HL-60 (cell line): Measurements from ENCODE around the gene GMEB2.
"Not testable (repeated sequence)": the region's sequence is repeated elsewhere in the genome, so short reads cannot be mapped to it uniquely, and the experiment has no call there.

Experiments
- DNase-seq, 2 experiments: peaks; one replicate each; pipeline ENCODE4 v3.0.0-alpha.2; 2010 to 2020; ENCODE audit warnings: low read depth in 1 of 2, low spot score in 1 of 2
- H3K27ac ChIP-seq: fragments of 250-450 bp; sonication (Bioruptor Pico); replicated peaks from 2 replicates; pipeline ENCODE4 v1.5.1; 2020; ENCODE audit warnings: mild to moderate bottlenecking, moderate library complexity
- H3K27me3 ChIP-seq: fragments of 250-450 bp; sonication (Bioruptor Pico); 2 replicates; pipeline ENCODE4 v1.5.1; 2021; ENCODE audit warnings: mild to moderate bottlenecking, moderate library complexity; ENCODE audit not compliant: insufficient read depth, poor library complexity, severe bottlenecking
- H3K4me3 ChIP-seq: replicated peaks from 2 replicates; pipeline ENCODE4 v1.5.1; 2011; ENCODE audit warnings: mild to moderate bottlenecking, control low read depth, low read length; ENCODE audit not compliant: insufficient read depth
- GABPA ChIP-seq: IDR thresholded peaks from 2 replicates; pipeline ENCODE4 v1.6.1; 2012; ENCODE audit warnings: low read depth
- POLR2AphosphoS5 ChIP-seq: IDR thresholded peaks from 2 replicates; pipeline ENCODE4 v1.6.1; 2012; ENCODE audit warnings: low read depth
- SPI1 ChIP-seq: IDR thresholded peaks from 2 replicates; pipeline ENCODE4 v1.6.1; 2012; ENCODE audit warnings: low read depth, mild to moderate bottlenecking, borderline replicate concordance
- TF ChIP-seq, protein P1 (sequence below): IDR thresholded peaks from 2 replicates; pipeline ENCODE4 v1.6.1; 2012; ENCODE audit warnings: low read depth; ENCODE audit not compliant: insufficient replicate concordance
- TF ChIP-seq, protein P2 (sequence below): IDR thresholded peaks from one replicate; pipeline ENCODE4 v1.5.1; 2011; ENCODE audit warnings: low read length, control low read depth, inconsistent platforms; ENCODE audit not compliant: insufficient read depth

GMEB2 gene

DNA sequence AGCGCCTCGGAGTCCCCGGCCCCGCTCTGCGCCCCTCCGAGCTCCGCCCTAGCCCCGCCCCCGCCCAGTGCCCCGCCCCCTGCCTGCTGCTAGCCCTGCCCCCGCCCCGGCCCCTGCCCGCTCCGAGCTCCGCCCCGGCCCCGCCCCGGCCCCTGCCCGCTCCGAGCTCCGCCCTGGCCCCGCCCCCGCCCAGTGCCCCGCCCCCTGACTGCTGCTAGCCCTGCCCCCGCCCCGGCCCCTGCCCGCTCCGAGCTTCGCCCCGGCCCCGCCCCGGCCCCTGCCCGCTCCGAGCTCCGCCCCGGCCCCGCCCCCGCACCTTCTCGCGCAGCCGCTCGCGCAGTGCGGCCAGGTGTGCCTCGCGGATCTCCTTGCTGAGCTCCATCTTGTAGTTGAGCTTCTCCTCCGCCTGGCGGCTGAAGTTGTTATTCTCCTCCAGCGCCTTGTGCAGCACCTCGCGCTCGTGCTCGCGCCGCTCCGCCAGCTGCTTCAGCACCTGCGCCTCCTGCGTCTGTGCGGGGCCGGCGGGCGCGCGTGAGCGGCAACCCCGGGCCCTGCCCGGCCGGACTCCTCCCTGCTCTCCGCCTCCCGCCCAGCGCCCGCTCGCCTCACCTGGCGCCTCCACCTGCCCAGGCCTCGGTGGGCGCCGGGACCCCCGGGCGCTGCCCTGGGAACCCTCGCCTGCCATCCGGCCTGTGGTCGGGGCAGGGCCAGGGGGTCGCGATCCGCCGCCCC lies 15.1 kb upstream of the GMEB2 start:
- peak; percentile 63 to 85 for DNase-seq
- Histone ChIP-seq H3K27me3 (no peaks in the 10 kb centered on the region), H3K27ac (peak overlapping the region; percentile 67), H3K4me3 (peak overlapping the region; percentile 49)
- no peak for TF ChIP-seq SPI1
- TF ChIP-seq, protein P1, sequence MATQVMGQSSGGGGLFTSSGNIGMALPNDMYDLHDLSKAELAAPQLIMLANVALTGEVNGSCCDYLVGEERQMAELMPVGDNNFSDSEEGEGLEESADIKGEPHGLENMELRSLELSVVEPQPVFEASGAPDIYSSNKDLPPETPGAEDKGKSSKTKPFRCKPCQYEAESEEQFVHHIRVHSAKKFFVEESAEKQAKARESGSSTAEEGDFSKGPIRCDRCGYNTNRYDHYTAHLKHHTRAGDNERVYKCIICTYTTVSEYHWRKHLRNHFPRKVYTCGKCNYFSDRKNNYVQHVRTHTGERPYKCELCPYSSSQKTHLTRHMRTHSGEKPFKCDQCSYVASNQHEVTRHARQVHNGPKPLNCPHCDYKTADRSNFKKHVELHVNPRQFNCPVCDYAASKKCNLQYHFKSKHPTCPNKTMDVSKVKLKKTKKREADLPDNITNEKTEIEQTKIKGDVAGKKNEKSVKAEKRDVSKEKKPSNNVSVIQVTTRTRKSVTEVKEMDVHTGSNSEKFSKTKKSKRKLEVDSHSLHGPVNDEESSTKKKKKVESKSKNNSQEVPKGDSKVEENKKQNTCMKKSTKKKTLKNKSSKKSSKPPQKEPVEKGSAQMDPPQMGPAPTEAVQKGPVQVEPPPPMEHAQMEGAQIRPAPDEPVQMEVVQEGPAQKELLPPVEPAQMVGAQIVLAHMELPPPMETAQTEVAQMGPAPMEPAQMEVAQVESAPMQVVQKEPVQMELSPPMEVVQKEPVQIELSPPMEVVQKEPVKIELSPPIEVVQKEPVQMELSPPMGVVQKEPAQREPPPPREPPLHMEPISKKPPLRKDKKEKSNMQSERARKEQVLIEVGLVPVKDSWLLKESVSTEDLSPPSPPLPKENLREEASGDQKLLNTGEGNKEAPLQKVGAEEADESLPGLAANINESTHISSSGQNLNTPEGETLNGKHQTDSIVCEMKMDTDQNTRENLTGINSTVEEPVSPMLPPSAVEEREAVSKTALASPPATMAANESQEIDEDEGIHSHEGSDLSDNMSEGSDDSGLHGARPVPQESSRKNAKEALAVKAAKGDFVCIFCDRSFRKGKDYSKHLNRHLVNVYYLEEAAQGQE, result no peak
- TF ChIP-seq, protein P2, sequence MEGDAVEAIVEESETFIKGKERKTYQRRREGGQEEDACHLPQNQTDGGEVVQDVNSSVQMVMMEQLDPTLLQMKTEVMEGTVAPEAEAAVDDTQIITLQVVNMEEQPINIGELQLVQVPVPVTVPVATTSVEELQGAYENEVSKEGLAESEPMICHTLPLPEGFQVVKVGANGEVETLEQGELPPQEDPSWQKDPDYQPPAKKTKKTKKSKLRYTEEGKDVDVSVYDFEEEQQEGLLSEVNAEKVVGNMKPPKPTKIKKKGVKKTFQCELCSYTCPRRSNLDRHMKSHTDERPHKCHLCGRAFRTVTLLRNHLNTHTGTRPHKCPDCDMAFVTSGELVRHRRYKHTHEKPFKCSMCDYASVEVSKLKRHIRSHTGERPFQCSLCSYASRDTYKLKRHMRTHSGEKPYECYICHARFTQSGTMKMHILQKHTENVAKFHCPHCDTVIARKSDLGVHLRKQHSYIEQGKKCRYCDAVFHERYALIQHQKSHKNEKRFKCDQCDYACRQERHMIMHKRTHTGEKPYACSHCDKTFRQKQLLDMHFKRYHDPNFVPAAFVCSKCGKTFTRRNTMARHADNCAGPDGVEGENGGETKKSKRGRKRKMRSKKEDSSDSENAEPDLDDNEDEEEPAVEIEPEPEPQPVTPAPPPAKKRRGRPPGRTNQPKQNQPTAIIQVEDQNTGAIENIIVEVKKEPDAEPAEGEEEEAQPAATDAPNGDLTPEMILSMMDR, result no peak
- no peak for TF ChIP-seq GABPA
- no peak for TF ChIP-seq POLR2AphosphoS5

DNA sequence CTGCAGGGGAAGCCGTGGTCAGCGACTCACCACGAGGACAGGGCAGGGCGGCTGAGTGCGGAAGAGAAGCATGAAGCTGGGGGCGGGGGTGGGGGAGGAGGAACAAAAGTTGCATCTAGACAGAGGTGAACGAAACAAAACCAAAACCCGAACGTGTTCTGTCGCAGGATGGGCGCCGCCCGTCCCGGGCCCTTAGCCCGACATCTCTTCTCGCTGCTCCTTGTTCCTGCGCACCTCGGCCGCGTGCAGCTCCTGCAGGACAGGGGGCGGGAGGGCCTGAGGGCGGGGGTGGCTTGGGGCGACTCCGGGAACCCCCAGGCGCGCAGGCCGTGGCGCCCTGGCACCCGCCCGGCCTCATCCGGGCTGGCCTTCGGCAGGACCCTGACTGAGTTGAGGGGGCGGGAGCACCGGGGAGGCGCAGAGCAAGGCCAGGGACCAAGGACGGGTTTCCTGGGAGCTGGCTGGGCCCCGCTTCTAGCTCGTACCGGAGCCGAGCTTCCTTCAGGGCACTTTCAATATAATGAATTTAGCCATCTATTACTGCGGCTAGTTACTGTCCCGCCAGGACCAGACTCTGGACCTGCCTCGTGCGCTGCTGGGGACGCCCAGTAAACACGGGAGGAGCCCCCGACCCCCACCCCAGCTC lies 14.4 kb upstream of the GMEB2 start:
- Histone ChIP-seq H3K27me3 (no peaks in the 10 kb centered on the region), H3K4me3 (peak overlapping the region; percentile 49), H3K27ac (peak overlapping the region; percentile 67)
- no peak for TF ChIP-seq GABPA
- TF ChIP-seq POLR2AphosphoS5, result no peak
- TF ChIP-seq, protein P2, result no peak
- TF ChIP-seq, protein P1, result no peak
- TF ChIP-seq SPI1, result no peak
- peak in 1 of 2 experiments; percentile 37 for DNase-seq

DNA sequence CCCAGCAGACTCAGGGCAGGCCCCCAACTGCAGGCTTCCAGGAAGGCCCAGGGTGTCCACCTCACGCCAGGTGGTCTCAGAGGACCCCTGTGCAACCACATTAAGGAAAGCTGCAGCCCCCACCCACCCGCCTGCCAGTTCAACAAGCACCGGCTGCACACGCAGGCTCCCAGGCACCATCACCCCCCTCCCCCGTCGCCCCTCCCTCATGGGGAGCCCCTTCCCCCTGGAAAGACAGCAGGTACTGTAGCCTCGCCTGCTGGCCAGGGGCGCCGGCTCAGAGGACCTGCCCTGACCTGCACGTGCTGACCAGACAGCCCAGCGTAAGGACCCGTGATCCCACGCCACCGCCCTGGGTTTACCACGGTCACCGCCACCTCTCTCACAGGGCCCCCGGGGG lies 13.8 kb upstream of the GMEB2 start:
- H3K4me3 ChIP-seq, DNase-seq, H3K27ac ChIP-seq, H3K27me3 ChIP-seq: not testable (repeated sequence)

DNA sequence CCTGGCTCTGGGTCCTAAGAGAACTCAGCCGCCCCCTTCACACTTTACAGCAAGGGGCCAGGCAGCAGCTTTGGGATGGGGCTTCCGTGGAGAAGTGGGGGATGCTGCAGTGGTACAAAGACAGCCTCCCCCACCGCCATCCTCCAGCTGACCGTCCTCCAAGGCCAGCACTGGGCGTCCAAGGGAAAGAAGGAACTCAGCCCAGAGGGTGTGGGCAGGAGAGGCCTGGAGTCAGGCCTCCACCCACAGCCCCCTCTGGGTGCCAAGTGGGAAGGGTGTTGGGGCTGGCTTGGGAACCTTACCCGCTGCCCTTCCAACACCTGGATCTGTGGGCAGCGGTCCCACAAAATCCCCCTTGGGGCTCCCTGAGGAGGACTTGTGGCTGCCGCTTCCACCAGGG lies 13.2 kb upstream of the GMEB2 start:
- DNase-seq, result no peak
- Histone ChIP-seq H3K4me3 (no peak overlapping the region), H3K27me3 (no peaks in the 10 kb centered on the region), H3K27ac (no peak overlapping the region)
- TF ChIP-seq, protein P1, result no peak
- TF ChIP-seq SPI1 (no peak), GABPA (no peak), POLR2AphosphoS5 (no peak)
- TF ChIP-seq, protein P2, result no peak
